Spleen (tissue), 11 donors: ENCODE measurements around the gene OARD1. TPM values are rescaled to one million over a fixed set of nuclear protein-coding genes. Genes with fewer than 3 reads are reported as not detected.

Source experiments
- DNase-seq: peaks from one replicate; pipeline ENCODE4 v3.0.0-alpha.2; 2020
- H3K27ac ChIP-seq, 8 donors: fragments of 200-600 bp; sonication (generic) in 7 of 8; 1 replicate in 4 of 8; 2 replicates in 4 of 8; pipeline versions ENCODE4 v1.5.0 to v1.8.0; 2016 to 2021; ENCODE audit warnings: inconsistent platforms in 4 of 8, mild to moderate bottlenecking in 4 of 8, moderate library complexity in 1 of 8
- H3K27me3 ChIP-seq, 7 donors: fragments of 200-600 bp; sonication (generic) in 6 of 7; replicated peaks in 1 of 7; 1 replicate in 4 of 7; 2 replicates in 3 of 7; pipeline versions ENCODE4 v1.5.0 to v1.8.0; 2016 to 2021; ENCODE audit warnings: inconsistent platforms in 3 of 7, mild to moderate bottlenecking in 1 of 7
- H3K36me3 ChIP-seq, 6 donors: fragments of 200-600 bp; sonication (generic) in 5 of 6; 1 replicate in 4 of 6; 2 replicates in 2 of 6; pipeline versions ENCODE4 v1.5.0 to v1.8.0; 2016 to 2021; ENCODE audit warnings: inconsistent platforms in 2 of 6
- H3K4me1 ChIP-seq, 6 donors: fragments of 200-600 bp; sonication (generic) in 5 of 6; 1 replicate in 3 of 6; 2 replicates in 3 of 6; pipeline versions ENCODE4 v1.5.0 to v1.8.0; 2016 to 2021; ENCODE audit warnings: inconsistent platforms in 3 of 6
- H3K4me3 ChIP-seq, 8 donors: fragments of 200-600 bp; sonication (generic) in 7 of 8; 1 replicate in 4 of 8; 2 replicates in 4 of 8; pipeline versions ENCODE4 v1.5.0 to v1.8.0; 2016 to 2021; ENCODE audit warnings: inconsistent platforms in 4 of 8, mild to moderate bottlenecking in 4 of 8, moderate library complexity in 2 of 8
- H3K9me3 ChIP-seq, 8 donors: fragments of 200-600 bp; sonication (generic) in 7 of 8; 1 replicate in 4 of 8; 2 replicates in 4 of 8; pipeline versions ENCODE4 v1.5.0 to v1.8.0; 2016 to 2021; ENCODE audit warnings: inconsistent platforms in 4 of 8
- CTCF ChIP-seq, 11 experiments: fragments of 200-600 bp in 7 of 11; fragments of 450-650 bp in 4 of 11; sonication (generic) in 4 of 11; IDR thresholded peaks in 8 of 11; conservative IDR thresholded peaks in 3 of 11; 1 replicate in 7 of 11; 2 replicates in 4 of 11; pipeline versions ENCODE4 v1.4.0 to v1.8.0; 2016 to 2021; ENCODE audit warnings: antibody characterized with exemption in 11 of 11, inconsistent platforms in 4 of 11, mild to moderate bottlenecking in 1 of 11
- POLR2A ChIP-seq, 3 donors: fragments of 450-650 bp; IDR thresholded peaks; one replicate each; pipeline ENCODE4 v1.5.1; 2017; ENCODE audit warnings: antibody characterized with exemption in 3 of 3, mild to moderate bottlenecking in 1 of 3
- POLR2AphosphoS5 ChIP-seq, 3 donors: sonication (generic); formaldehyde crosslinking; IDR thresholded peaks; one replicate each; pipeline ENCODE4 v1.5.1; 2017; ENCODE audit warnings: antibody characterized with exemption in 3 of 3
- WGBS, 5 donors: extraction: QIAGEN DNeasy Blood & Tissue Kit in 3 of 5; methylation state at CpG; one replicate each; pipeline versions ENCODE4 v1.1.5 to v1.1.7; 2013 to 2018; 5-methylcytosine and 5-hydroxymethylcytosine counted together
- intact Hi-C: fragments of 100-400 bp; cut with DNase I; formaldehyde crosslinking; loops from one replicate; pipeline ENCODE4 v1.15.0; 2023; ENCODE audit warnings: low total_unique reads
- polyA plus RNA-seq, 3 donors: library from polyadenylated mRNA; stranded (reverse); fragments of 200-250 nt; gene quantifications; one replicate each; pipeline ENCODE4 v1.2.1, GENCODE V29; 2013
- total RNA-seq, 7 donors: library from RNA; depleted of rRNA in 3 of 7; stranded (reverse); fragments of >200 nt in 3 of 7; fragmentation: NEBNext Ultra II Directional in 4 of 7; extraction: Animal tissue kit (Norgen Biotek cat#: 25700) in 4 of 7; gene quantifications; one replicate each; pipeline versions ENCODE4 v1.1.0 to v1.2.1, GENCODE V29; 2016 to 2021
- donor health status: healthy with polysubstance abuse.
- donor health status: DM: no; HTN: no; CAD: no; lungs with moderate emphysema.
- donor health status: DM: no; HTN: no; CAD: no.
- donor health status: Bipolar disorder and iron deficiency.
- donor health status: healthy.
- donor health status: DM: no; HTN: no; CAD: no.
- donor health status: DM: yes; HTN: yes; CAD: no.

The OARD1 gene
- total and polyA plus RNA-seq, 10 donors = 20.7 to 41.4 (median 32.6) TPM

GRCh38 chr6:41064841-41065240 is 7.3 kb downstream of the OARD1 start:
- intact Hi-C loops = loop anchor here (5.0 kb wide), 1 partner anchor 58 kb away; no protein-coding TSS in a partner anchor
- no peaks in the 10 kb centered on the region for H3K27me3 ChIP-seq
- H3K4me3 ChIP-seq = no peak overlapping the region
- no peaks in the 10 kb centered on the region for H3K9me3 ChIP-seq
- peaks cover 0 to 18% (median 6%) of the 10 kb centered on the region in 6 donors for H3K4me1 ChIP-seq
- TF ChIP-seq POLR2A (IDR thresholded peaks at IDR 0.05) = no peak
- H3K36me3 ChIP-seq = peaks cover 0 to 92% (median 53%) of the 10 kb centered on the region in 6 donors
- DNase-seq = no peak
- H3K27ac ChIP-seq = no peak overlapping the region
- WGBS, 5 donors = 91 to 95% (median 92%) methylated on average over 5 of the region's 5 CpGs

- intact Hi-C loops = no loop called here
- no peaks in the 10 kb centered on the region for H3K9me3 ChIP-seq
- DNase-seq = no peak
- H3K27ac ChIP-seq = no peak overlapping the region
- H3K36me3 ChIP-seq = peaks cover 0 to 88% (median 44%) of the 10 kb centered on the region in 6 donors
- no peak for TF ChIP-seq POLR2AphosphoS5 (IDR thresholded peaks at IDR 0.05)
- no peak for TF ChIP-seq POLR2A (IDR thresholded peaks at IDR 0.05)
- TF ChIP-seq CTCF (IDR thresholded peaks at IDR 0.05 in 8 of 11, conservative IDR thresholded peaks at IDR 0.05 in 3 of 11) = no peak
- no peak overlapping the region for H3K4me3 ChIP-seq
- WGBS, 5 donors = 70 to 83% (median 81%) methylated on average over 2 of the region's 2 CpGs
- peaks cover 0 to 18% (median 6%) of the 10 kb centered on the region in 6 donors for H3K4me1 ChIP-seq
- H3K27me3 ChIP-seq = no peaks in the 10 kb centered on the region
These were observed 8.3 kb downstream of the OARD1 start for GRCh38 chr6:41063884-41064285.

GRCh38 chr6:41062056-41062455 is 10.1 kb downstream of the OARD1 start:
- Histone ChIP-seq H3K36me3 (peaks cover 0 to 81% (median 29%) of the 10 kb centered on the region in 6 donors), H3K9me3 (no peaks in the 10 kb centered on the region), H3K27ac (no peak overlapping the region), H3K4me3 (no peak overlapping the region), H3K27me3 (no peaks in the 10 kb centered on the region), H3K4me1 (peaks cover 0 to 16% (median 5%) of the 10 kb centered on the region in 6 donors)
- intact Hi-C loops = no loop called here
- 80 to 87% (median 84%) methylated on average over 1 of the region's 1 CpG for WGBS, 5 donors
- DNase-seq = no peak
- TF ChIP-seq CTCF (IDR thresholded peaks at IDR 0.05 in 8 of 11, conservative IDR thresholded peaks at IDR 0.05 in 3 of 11) (no peak), POLR2A (IDR thresholded peaks at IDR 0.05) (no peak), POLR2AphosphoS5 (IDR thresholded peaks at IDR 0.05) (no peak)

- Histone ChIP-seq H3K36me3 (peaks cover 0 to 81% (median 26%) of the 10 kb centered on the region in 6 donors), H3K27ac (no peak overlapping the region), H3K9me3 (no peaks in the 10 kb centered on the region), H3K27me3 (no peaks in the 10 kb centered on the region), H3K4me1 (peaks cover 0 to 8% (median 0%) of the 10 kb centered on the region in 6 donors), H3K4me3 (no peak overlapping the region)
- intact Hi-C loops = no loop called here
- WGBS, 5 donors = 77 to 92% (median 81%) methylated on average over 13 of the region's 13 CpGs
- no peak for DNase-seq
- no peak for TF ChIP-seq CTCF (IDR thresholded peaks at IDR 0.05 in 8 of 11, conservative IDR thresholded peaks at IDR 0.05 in 3 of 11)
- no peak for TF ChIP-seq POLR2A (IDR thresholded peaks at IDR 0.05)
- peak in 1 of 3 donors; percentile 33 for TF ChIP-seq POLR2AphosphoS5 (IDR thresholded peaks at IDR 0.05)
These were observed 10.9 kb downstream of the OARD1 start for GRCh38 chr6:41061196-41061726.
